Heart left ventricle (tissue), 13 donors: ENCODE results near the gene CETP.

Experiments
- POLR2A ChIP-seq, 2 donors: fragments of 450-650 bp; IDR thresholded peaks; one replicate each; pipeline ENCODE4 v1.6.1; 2017; ENCODE audit warnings: antibody characterized with exemption in 2 of 2, mild to moderate bottlenecking in 2 of 2, moderate library complexity in 2 of 2
- TF ChIP-seq, protein P1 (sequence below), 12 donors: fragments of 200-600 bp; sonication (generic) in 4 of 12; IDR thresholded peaks; one replicate each; pipeline versions ENCODE4 v1.5.0 to v1.8.0; 2018 to 2022; ENCODE audit warnings: antibody characterized with exemption in 12 of 12, mild to moderate bottlenecking in 5 of 12
- donor health status: ischemic (EF 13 %, LVEDD 7.1; RV severe dilation, severe dysfunction).
- donor health status: DM: no; HTN: yes; CAD: no.
- donor health status: DM: no; HTN: no; CAD: no.
- donor health status: ischemic (EF 25% LVEDD 6.9; RV normal size, moderate dysfunction).
- donor health status: ischemic (EF 25% LVEDD 5.7; RV mildly dilated, moderate dysfunction).
- donor health status: ischemic (EF 35%, LVEDD 5.7; RV mildly dilated, moderate dysfunction).
- donor health status: nonischemic (EF 11% LVEDD 7.7; RV severe dilation, severe dysfunction).
- donor health status: DM: yes; HTN: yes; CAD: no.
- donor health status: PGD.
- donor health status: ischemic (EF 29% LVEDD 5.4; RV normal size, mild dysfunction).
- donor health status: nonischemic (EF 23%, LVEDD 6.1; RV moderate dilation, normal function).

GRCh38 chr16:56961851-56962281 lies at the start of gene CETP:
- TF ChIP-seq, protein P1, sequence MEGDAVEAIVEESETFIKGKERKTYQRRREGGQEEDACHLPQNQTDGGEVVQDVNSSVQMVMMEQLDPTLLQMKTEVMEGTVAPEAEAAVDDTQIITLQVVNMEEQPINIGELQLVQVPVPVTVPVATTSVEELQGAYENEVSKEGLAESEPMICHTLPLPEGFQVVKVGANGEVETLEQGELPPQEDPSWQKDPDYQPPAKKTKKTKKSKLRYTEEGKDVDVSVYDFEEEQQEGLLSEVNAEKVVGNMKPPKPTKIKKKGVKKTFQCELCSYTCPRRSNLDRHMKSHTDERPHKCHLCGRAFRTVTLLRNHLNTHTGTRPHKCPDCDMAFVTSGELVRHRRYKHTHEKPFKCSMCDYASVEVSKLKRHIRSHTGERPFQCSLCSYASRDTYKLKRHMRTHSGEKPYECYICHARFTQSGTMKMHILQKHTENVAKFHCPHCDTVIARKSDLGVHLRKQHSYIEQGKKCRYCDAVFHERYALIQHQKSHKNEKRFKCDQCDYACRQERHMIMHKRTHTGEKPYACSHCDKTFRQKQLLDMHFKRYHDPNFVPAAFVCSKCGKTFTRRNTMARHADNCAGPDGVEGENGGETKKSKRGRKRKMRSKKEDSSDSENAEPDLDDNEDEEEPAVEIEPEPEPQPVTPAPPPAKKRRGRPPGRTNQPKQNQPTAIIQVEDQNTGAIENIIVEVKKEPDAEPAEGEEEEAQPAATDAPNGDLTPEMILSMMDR (IDR thresholded peaks at IDR 0.05): no peak
- no peak for TF ChIP-seq POLR2A (IDR thresholded peaks at IDR 0.05)
